HG02610 (cell line): Measurements from ENCODE around the gene GLYR1.

Experiments used
- ATAC-seq: cut with Tn5 transposase; IDR thresholded peaks from one replicate; pipeline ENCODE4 v1.9.1; 2021; ENCODE audit warnings: mild to moderate bottlenecking, moderate library complexity; ENCODE audit not compliant: unreplicated experiment

The GLYR1 gene

DNA sequence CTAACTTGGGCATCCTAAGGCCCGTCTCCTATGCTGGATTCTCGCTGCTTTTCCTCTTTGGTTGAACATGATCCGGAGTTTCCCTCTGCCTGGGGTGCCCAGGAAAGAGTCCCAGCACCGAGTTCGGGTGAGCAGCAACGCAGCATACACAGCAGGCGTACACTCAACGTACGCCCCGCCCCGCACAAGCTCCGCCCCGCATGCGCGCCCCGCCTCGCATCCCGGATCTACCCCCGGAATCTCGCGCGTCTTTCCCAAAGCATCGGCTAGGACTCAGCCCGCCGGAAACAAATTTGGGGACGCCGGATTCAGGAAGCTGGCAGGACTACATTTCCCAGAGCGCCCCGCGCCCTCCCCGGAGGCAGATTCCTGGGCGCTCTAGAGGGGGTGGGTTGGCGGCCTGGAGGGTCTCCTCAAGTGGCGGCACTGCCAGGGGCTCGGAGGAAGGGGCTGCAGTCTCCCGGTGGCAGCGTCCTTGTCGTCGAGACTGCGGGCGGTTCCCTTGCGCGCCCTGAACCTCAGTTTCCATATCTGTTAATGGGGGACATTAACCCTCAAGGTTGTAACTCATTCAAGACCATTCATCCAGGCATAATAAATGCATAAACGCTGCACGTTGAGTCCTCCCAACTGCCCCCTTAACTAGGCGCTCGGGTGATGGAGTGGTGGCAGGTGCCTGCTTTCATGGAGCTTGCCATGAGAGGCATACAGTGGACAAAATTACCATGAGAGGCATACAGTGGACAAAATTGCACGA is 78.4 kb downstream of the GLYR1 start:
- peak; percentile 70 for ATAC-seq

DNA sequence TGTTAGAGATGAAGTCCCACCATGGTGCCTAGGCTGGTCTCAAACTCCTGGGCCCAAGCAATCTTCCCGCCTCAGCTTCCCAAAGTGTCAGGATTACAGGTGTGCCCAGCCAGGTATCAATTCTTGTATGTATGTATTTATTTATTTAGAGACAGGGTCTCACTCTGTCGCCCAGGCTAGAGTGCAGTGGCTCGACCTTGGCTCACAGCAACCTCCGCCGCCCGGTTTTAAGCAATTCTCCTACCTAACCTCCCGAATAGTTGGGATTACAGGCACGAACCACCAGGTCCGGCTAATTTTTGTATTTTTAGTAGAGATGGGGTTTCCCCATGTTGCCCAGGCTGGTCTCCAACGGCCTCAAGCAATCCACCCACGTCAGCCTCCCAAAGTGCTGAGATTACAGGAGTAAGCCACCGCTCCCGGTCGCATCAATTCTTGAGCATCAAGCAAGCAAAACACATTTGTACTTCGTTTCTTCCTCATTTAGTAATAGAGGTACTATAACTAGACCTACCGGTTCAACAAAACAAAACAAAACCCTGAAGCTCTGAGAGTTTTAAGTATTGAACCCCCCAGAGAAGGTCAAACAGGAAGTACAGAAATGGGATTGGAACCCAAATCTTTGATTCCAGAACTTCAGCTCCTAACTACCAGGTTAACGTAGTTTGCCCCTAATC is 79.1 kb downstream of the GLYR1 start:
- ATAC-seq, result peak; percentile 2

DNA sequence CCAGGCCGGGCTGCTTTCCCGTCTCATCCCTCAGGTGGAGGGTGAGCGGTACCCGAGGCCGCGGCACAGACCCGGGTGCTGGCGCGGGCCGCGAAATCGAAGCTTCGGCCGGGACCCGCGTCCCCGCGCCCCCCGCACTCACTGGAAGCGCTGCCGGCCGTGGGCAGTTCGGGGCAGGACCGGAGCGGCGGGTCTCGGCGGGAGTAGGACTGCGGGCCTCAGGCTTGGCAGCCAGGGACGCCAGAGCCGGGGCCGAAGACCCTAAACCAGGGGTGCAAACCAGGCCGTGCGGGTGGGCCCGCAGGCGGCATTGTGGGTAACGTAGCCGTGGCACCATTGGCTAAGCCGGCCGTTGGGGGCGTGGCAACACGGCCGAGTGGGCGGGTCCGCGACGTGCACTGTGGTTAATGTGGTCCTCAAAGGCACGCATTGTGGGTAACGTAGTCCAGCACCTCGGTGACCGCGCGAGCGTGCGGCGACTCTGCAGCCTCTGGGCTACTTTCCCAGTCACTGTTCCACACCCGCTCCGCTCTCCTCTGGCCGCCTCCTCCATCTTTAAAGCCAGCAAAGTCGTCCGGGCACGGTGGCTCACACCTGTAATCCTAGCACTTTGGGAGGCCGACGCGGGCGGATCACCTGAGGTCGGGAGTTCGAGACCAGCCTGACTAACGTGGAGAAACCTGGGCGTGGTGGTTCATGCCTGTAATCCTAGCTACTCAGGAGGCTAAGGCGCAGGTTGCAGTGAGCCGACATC is 80.0 kb downstream of the GLYR1 start, which contains the start of gene ZNF500:
ZNF500 (minus strand) TSS at position 288 of the 754 bp plus-strand sequence. CDS start 1,184 bp downstream, outside the sequence.
- ATAC-seq, result peak; percentile 78

DNA sequence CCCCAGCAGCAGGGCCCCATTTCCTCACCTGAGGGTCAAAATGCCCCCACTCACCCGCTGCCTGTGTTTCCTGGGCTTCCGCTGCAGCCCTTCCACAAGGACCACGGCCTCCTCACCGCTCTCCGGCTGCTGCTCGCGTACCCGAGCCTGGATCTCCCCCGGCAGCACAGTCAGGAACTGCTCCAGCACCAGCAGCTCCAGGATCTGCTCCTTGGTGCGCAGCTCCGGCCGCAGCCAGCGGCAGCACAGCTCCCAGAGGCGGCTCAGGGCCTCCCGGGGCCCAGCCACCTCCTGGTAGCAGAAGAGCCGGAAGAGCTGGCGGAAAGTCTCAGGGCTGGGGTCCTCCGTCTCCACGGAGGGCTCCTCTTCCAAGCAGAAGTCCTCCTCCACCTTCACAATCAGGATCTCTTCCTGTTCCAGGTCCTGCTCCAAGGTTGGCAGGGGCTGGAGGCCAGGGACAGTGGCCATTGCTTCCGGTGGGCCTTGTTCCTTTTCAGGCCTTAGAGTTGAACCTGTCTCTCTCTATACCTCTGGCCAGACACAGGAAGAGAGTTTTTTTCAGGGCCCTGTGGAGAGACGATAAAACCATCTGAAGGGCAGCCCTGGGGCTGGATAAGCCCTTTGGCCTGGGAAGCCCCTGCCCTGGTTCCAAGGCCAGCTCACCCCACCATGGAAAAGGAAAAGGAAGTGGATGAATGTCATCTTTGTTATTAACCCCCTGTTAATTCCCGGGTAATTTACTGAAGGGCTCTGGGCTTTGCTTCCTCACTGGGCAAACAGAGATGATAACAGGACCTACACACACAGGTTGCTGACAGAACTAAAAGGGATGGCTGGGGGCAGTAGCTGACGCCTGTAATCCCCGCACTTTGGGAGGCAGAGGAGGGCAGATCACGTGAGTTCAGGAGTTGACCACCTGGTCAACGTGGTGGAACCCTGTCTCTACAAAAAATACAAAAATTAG is 81.3 kb downstream of the GLYR1 start:
- ATAC-seq, result no peak

DNA sequence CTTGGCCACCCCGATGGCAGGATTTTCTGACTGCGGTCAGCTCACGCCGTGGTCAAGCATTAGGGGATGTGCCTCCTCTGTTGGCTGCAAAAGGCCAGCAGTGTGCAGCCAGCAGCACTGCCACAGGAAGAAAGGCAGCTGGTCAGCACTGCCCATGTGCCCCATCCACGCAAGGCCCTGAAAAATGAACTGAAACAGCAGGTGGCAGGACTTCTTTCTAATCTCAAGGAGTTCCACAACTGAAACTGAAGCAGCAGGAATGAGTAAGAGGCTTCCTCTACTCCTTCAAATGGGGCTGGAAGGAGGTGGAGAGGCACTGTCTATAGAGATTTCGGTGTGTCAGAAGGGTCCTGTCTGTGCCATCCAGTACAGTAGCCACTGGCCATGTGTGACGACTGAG is 83.3 kb downstream of the GLYR1 start:
- no peak for ATAC-seq

DNA sequence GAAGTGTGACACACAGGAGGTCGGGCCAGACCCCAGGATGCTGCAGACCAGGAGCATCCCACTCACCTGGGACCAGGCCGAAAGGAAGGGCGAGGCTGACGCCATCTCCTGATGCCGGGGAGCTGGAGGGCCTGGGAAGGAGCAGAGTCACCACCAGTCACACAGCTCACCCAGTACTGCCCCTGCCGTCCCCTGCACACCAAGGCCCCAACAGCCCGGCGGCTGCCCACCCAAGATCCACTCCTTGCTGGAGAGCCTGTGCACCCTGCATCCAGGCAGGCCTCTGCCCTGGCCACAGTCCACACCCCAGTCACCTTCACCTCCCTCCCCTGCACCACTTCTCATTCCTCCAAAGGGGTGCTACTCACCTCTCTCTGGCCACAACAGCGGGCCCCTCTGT is 84.9 kb downstream of the GLYR1 start:
- no peak for ATAC-seq

DNA sequence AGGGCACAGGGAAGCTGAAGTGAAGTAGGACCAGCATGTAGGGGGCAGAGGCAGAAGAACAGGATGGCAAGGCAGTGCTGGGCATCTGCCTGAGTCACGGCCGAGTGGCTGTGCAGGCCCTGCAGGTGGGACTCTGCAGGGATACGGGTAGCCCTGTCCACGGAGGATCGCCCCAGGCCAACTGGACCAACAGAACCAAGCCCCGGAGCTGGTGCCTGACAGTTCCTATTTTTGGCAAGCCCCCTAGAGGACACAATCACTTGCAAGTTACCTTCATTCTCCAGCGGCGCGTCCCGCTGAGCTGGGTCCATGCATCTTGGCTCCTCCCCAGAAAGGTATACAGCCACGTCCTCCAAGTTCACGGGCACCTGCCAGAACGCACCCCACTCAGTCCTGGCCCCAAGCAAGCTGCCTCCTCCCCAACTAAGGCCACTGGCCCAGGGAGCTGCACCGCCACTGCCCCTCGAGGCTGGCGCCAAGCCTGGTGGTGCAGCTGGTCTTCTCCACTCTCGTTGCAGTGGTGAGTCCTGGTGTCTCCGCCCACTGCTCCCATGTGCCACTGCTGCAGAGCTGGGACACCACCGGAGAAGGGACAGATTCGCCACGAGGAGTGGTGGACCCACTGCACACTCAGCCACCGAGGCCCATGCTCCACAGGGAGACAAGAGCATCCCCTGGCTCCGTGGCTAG is 86.7 kb downstream of the GLYR1 start:
- no peak for ATAC-seq

DNA sequence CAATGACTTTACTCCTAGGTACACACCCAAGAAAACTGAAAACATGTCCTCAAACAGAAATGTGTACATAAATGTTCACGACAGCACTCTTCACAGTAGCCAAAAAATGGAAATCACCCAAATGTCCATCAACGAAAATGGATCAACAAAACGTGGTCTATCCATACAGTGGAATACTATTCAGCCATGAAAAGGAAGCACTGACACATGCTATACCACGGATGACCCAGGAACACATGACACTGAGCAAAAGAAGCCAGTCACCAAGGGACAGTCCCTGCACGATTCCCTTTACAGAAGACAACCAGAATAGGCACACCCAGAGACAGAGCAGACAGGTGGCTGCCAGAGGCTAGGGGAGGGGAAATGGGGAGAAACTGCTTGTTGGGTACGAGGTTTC is 91.4 kb downstream of the GLYR1 start:
- no peak for ATAC-seq

DNA sequence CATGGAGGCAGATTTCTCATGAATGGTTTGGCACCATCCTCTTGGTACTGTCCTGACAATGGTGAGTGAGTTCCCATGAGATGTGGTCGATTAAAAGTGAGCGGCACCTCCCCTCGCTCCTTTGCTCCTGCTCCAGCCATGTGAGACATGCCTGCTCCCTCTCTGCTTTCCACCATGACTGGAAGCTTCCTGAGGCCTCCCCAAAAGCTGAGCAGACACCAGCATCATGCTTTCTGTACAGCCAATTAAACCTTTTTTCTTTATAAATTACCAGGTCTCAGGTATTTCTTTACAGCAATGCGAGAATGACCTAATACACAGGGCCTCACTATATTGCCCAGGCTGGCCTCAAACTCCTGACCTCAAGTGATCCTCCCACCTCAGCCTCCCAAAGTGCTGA is 92.2 kb downstream of the GLYR1 start:
- ATAC-seq, result no peak

DNA sequence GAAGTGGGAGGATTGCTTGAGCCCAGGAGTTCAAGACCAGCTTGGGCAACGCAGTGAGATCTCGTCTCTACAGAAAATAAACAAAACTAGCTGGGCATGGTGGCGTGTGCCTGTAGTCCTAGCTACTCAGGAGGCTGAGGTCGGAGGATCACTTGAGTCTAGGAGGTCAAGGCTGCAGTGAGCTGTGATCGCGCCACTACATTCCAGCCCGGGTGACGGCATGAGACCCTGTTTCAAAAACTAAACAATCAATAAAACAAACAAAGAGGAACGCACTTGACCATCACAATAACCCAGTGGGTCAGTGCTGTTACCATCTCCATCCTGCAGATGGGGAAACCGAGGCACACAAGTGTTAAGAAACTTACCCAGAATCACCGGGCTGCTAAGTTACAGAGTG is 93.9 kb downstream of the GLYR1 start:
- ATAC-seq, result no peak
